OCI-LY1 (cell line): ENCODE data around the gene FOS.

Experiments used
- H2AFZ ChIP-seq: fragments of 200-600 bp; sonication (generic), shearing (Covaris generic); 2 replicates; pipeline ENCODE4 v1.6.0; 2014; ENCODE audit warnings: antibody characterized with exemption, mild to moderate bottlenecking, low read length
- H3F3A ChIP-seq: fragments of 200-600 bp; sonication (generic), shearing (Covaris generic); 2 replicates; pipeline ENCODE4 v1.6.0; 2014; ENCODE audit warnings: mild to moderate bottlenecking, antibody characterized with exemption, low read length, moderate library complexity; ENCODE audit not compliant: insufficient read depth
- H3K27ac ChIP-seq: fragments of 200-600 bp; sonication (generic); 2 replicates; pipeline ENCODE4 v1.5.1; 2014; ENCODE audit warnings: low read length, mixed run types, mild to moderate bottlenecking, low read depth; ENCODE audit not compliant: poor library complexity, severe bottlenecking
- H3K27me3 ChIP-seq: fragments of 200-600 bp; sonication (generic); 2 replicates; pipeline ENCODE4 v1.6.0; 2014; ENCODE audit warnings: antibody characterized with exemption, mild to moderate bottlenecking, low read length, moderate library complexity; ENCODE audit not compliant: insufficient read depth
- H3K36me3 ChIP-seq: fragments of 200-600 bp; sonication (generic); 2 replicates; pipeline ENCODE4 v1.6.1; 2014; ENCODE audit warnings: mild to moderate bottlenecking, antibody characterized with exemption, low read length, moderate library complexity, mixed read lengths; ENCODE audit not compliant: insufficient read depth
- H3K4me1 ChIP-seq: fragments of 200-600 bp; sonication (generic); 2 replicates; pipeline ENCODE4 v1.5.1; 2014; ENCODE audit warnings: mild to moderate bottlenecking, low read length, moderate library complexity; ENCODE audit not compliant: insufficient read depth, severe bottlenecking
- H3K4me2 ChIP-seq: fragments of 200-600 bp; sonication (generic), shearing (Covaris generic); 2 replicates; pipeline ENCODE4 v1.6.1; 2014; ENCODE audit warnings: low read length
- H3K4me3 ChIP-seq: fragments of 200-600 bp; sonication (generic); 2 replicates; pipeline ENCODE4 v1.5.1; 2014; ENCODE audit warnings: low read length, low read depth, mild to moderate bottlenecking, mixed read lengths; ENCODE audit not compliant: poor library complexity, severe bottlenecking
- H3K79me2 ChIP-seq: fragments of 200-600 bp; shearing (Covaris generic); 2 replicates; pipeline ENCODE4 v1.6.1; 2016; ENCODE audit warnings: mixed run types, low read length, mixed read lengths; ENCODE audit not compliant: insufficient read depth
- H3K9ac ChIP-seq: fragments of 200-600 bp; sonication (generic), shearing (Covaris generic); 2 replicates; pipeline ENCODE4 v1.6.1; 2014; ENCODE audit warnings: mild to moderate bottlenecking, low read length, mixed read lengths
- H3K9me2 ChIP-seq: fragments of 200-600 bp; sonication (generic), shearing (Covaris generic); 2 replicates; pipeline ENCODE4 v1.6.1; 2014; ENCODE audit warnings: low read depth, mild to moderate bottlenecking, low read length, mixed read lengths
- H3K9me3 ChIP-seq: fragments of 200-600 bp; shearing (Covaris generic); 2 replicates; pipeline ENCODE4 v1.6.1; 2014; ENCODE audit warnings: low read length, mixed read lengths
- H4K20me1 ChIP-seq: fragments of 200-600 bp; sonication (generic), shearing (Covaris generic); 2 replicates; pipeline ENCODE4 v1.6.0; 2016; ENCODE audit warnings: mild to moderate bottlenecking, low read length; ENCODE audit not compliant: insufficient read depth
- EZH2 ChIP-seq: fragments of 200-600 bp; sonication (generic), shearing (Covaris generic); IDR thresholded peaks from 2 replicates; pipeline ENCODE4 v1.8.0; 2017; ENCODE audit warnings: borderline replicate concordance, mixed run types, mild to moderate bottlenecking, antibody characterized with exemption, low read length, moderate library complexity, mixed read lengths
- TF ChIP-seq, protein P1 (sequence below): fragments of 200-600 bp; sonication (generic), shearing (Covaris generic); IDR thresholded peaks from 2 replicates; pipeline ENCODE4 v1.5.1; 2017; ENCODE audit warnings: mild to moderate bottlenecking, antibody characterized with exemption, low read length, moderate library complexity, mixed read lengths

Gene FOS

DNA sequence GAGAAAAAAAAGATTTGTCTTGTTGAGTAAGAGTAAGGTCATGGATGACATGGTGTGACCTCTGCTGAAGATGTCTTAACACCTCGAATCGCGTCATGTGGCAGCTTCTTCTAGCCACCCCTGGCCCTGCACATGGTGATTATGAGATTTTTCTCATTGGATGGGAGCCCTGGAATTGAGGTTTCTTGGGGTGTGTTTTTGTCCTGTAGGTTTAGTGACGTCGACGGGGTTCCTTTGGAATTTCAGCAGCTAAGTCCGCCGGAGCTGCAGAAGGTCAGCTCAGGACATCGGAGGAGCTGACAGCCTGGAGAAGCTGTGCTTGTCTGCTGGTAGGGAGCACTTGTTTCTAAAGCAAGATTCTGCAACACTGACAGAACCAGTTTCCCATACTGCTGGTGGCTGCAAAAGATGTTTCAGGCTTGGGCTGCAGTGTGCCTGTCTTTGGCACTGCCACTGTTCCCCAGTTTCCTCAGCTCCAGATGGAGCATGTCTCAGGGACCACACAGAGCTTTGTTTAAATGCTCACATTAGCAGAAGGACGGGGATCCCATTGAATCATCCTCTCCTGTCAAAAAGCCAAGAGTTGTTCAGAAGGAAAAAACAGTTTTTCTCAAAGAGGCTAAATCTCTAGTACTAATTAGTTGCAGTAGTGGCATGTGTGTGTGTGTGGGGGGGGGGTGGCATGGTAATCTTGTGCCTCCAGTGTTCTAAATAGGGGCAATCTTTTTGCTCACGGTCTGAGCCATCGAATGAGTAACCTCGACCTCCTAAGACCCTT, 5.2 kb upstream of the FOS start:
- peaks cover 10% of the 10 kb centered on the region for H3K27me3 ChIP-seq
- H3K9me3 ChIP-seq: no peaks in the 10 kb centered on the region
- TF ChIP-seq, protein P1, sequence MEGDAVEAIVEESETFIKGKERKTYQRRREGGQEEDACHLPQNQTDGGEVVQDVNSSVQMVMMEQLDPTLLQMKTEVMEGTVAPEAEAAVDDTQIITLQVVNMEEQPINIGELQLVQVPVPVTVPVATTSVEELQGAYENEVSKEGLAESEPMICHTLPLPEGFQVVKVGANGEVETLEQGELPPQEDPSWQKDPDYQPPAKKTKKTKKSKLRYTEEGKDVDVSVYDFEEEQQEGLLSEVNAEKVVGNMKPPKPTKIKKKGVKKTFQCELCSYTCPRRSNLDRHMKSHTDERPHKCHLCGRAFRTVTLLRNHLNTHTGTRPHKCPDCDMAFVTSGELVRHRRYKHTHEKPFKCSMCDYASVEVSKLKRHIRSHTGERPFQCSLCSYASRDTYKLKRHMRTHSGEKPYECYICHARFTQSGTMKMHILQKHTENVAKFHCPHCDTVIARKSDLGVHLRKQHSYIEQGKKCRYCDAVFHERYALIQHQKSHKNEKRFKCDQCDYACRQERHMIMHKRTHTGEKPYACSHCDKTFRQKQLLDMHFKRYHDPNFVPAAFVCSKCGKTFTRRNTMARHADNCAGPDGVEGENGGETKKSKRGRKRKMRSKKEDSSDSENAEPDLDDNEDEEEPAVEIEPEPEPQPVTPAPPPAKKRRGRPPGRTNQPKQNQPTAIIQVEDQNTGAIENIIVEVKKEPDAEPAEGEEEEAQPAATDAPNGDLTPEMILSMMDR: no peak
- peaks cover 11% of the 10 kb centered on the region for H3K4me1 ChIP-seq
- H3K27ac ChIP-seq: no peak overlapping the region
- H4K20me1 ChIP-seq: no peaks in the 10 kb centered on the region
- H3K9ac ChIP-seq: no peak overlapping the region
- no peak overlapping the region for H3K4me2 ChIP-seq
- no peak overlapping the region for H2AFZ ChIP-seq
- H3K9me2 ChIP-seq: no peaks in the 10 kb centered on the region
- no peak overlapping the region for H3K4me3 ChIP-seq
- no peaks in the 10 kb centered on the region for H3K36me3 ChIP-seq
- no peaks in the 10 kb centered on the region for H3K79me2 ChIP-seq
- H3F3A ChIP-seq: no peaks in the 10 kb centered on the region

DNA sequence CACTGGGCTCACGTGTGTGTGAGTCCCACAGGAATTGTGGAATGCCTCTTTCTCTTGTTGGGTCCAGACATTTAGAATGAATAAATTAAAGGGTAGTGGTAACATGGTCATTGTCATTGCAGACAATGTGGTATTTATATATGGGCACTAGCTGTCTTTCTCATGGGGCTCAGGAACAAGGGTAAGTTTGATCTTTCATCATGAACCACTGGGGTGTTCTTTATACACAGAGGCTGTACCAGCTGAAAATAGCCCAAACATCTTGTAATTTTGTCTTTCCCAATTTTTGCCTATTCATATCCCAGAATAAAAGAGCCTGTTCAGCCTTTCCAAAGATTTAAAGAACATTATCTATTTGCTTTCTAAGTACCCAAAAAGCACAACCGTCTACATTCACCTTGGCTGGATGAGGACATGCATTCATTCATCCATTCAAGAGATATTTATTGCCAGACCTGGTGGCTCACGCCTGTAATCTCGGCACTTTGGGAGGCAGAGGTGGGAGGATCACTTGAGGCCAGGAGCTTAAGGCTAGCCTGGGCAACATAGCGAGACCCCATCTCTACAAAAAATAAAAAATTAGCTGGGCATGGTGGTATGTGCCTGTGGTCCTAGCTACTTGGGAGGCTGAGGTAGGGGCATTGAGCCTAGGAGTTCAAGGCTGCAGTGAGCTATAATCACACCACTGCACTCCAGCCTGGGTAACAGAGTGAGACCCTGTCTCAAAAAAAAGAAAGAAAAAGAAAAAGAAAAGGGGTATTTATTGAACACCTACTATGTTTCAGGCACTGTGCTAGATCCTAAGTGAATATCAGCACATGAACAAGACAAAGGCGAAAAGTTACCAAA, 4.4 kb upstream of the FOS start:
- H3F3A ChIP-seq: no peaks in the 10 kb centered on the region
- H3K9me3 ChIP-seq: no peaks in the 10 kb centered on the region
- no peak overlapping the region for H2AFZ ChIP-seq
- H3K27ac ChIP-seq: no peak overlapping the region
- no peaks in the 10 kb centered on the region for H3K79me2 ChIP-seq
- H4K20me1 ChIP-seq: no peaks in the 10 kb centered on the region
- H3K4me1 ChIP-seq: peaks cover 18% of the 10 kb centered on the region
- H3K4me3 ChIP-seq: no peak overlapping the region
- H3K9me2 ChIP-seq: no peaks in the 10 kb centered on the region
- H3K4me2 ChIP-seq: no peak overlapping the region
- no peak for TF ChIP-seq EZH2
- TF ChIP-seq, protein P1: no peak
- H3K27me3 ChIP-seq: peaks cover 11% of the 10 kb centered on the region; the same call in 1 of the 2 replicates
- H3K9ac ChIP-seq: no peak overlapping the region
- H3K36me3 ChIP-seq: no peaks in the 10 kb centered on the region

DNA sequence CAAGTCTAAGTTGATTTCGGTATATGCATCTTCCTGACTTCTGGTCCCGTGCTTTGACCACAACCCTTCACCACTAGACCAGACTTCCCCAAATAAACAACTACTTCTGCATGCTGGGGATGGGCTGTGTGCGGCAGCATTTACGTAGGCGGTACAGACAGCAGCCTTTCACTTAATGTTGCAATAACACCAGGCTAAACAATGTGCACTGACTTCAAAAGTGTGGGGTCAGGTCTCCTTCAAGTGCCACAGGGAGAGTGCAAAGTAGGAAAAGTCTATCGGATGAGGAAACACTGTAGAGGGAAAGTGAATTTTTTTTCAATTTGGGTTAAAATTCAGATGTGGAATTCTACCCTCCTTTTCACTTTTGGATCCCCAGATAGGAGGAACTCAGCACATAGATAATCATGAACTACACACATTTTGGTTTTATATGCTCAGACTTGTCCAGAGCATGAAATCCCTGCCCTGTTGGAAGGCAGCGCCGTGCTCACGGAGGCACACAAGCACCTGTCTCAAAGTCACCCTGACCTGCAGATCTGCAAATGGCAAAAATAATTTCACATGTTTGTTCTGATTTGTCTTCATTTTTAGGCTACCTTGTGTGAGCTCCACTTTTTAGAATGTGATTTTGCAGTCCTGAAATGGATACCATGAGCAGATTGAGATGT, 3.6 kb upstream of the FOS start:
- TF ChIP-seq EZH2: no peak
- TF ChIP-seq, protein P1: no peak
- no peaks in the 10 kb centered on the region for H3K9me3 ChIP-seq
- H3K36me3 ChIP-seq: no peaks in the 10 kb centered on the region
- peaks cover 18% of the 10 kb centered on the region for H3K27me3 ChIP-seq
- no peak overlapping the region for H3K27ac ChIP-seq
- H3K9ac ChIP-seq: no peak overlapping the region
- no peak overlapping the region for H3K4me3 ChIP-seq
- no peaks in the 10 kb centered on the region for H4K20me1 ChIP-seq
- no peaks in the 10 kb centered on the region for H3F3A ChIP-seq
- H3K9me2 ChIP-seq: no peaks in the 10 kb centered on the region
- no peaks in the 10 kb centered on the region for H3K79me2 ChIP-seq
- H3K4me2 ChIP-seq: no peak overlapping the region
- peaks cover 21% of the 10 kb centered on the region for H3K4me1 ChIP-seq
- no peak overlapping the region for H2AFZ ChIP-seq
